Measurements from ENCODE around the gene NOCT. TPM values are rescaled to one million over a fixed set of nuclear protein-coding genes. Genes with fewer than 3 reads are reported as not detected.
"Not testable (repeated sequence)": the region's sequence is repeated elsewhere in the genome, so short reads cannot be mapped to it uniquely, and the experiment has no call there.

NOCT gene
- total RNA-seq, 2 experiments from 2014 or later: 9.3 to 10.4 TPM

GRCh38 chr4:139014371-139015268 is 961 bp upstream of the NOCT start:
- intact Hi-C loops (cut with micrococcal nuclease): loop anchor here (1.0 to 10.0 kb wide), 12 partner anchors 69 to 1510 kb away; partner anchors contain the start of genes ELF2, ELMOD2, MAML3 and NDUFC1
- Mint-ChIP-seq H3K4me1 (ENCODE audit: low read depth) (peaks cover 40% of the 10 kb centered on the region), H3K9me3 (no peaks in the 10 kb centered on the region), H3K27me3 (ENCODE audit: low read depth) (no peaks in the 10 kb centered on the region), H3K36me3 (ENCODE audit: low read depth) (peaks cover 3% of the 10 kb centered on the region), H3K4me3 (peak overlapping the region; percentile 91), H3K27ac (peak overlapping the region; percentile 96)
- DNase-seq: peak; percentile 49
- CTCF ChIA-PET: interaction anchor here (0.5 to 7.6 kb wide), 6 partner anchors 8 to 439 kb away, joined by 3 to 86 read pairs (median 3); no protein-coding TSS in a partner anchor

GRCh38 chr4:139015948-139016471 is 429 bp downstream of the NOCT start:
- peak overlapping the region; percentile 86 for H3K27ac Mint-ChIP-seq
- intact Hi-C loops (cut with micrococcal nuclease): loop anchor here (1.0 to 10.0 kb wide), 11 partner anchors 67 to 1509 kb away; partner anchors contain the start of genes ELF2, ELMOD2, MAML3 and NDUFC1
- H3K4me3 Mint-ChIP-seq: peak overlapping the region; percentile 91
- no peaks in the 10 kb centered on the region for H3K27me3 Mint-ChIP-seq (ENCODE audit: low read depth)
- peaks cover 10% of the 10 kb centered on the region for H3K36me3 Mint-ChIP-seq (ENCODE audit: low read depth)
- no peaks in the 10 kb centered on the region for H3K9me3 Mint-ChIP-seq
- peak; percentile 52 for DNase-seq
- H3K4me1 Mint-ChIP-seq (ENCODE audit: low read depth): peaks cover 50% of the 10 kb centered on the region
- CTCF ChIA-PET: interaction anchor here (0.6 to 7.6 kb wide), 4 partner anchors 14 to 411 kb away, joined by 3 to 86 read pairs (median 3); no protein-coding TSS in a partner anchor

- DNase-seq: no peak
- Mint-ChIP-seq H3K27me3 (ENCODE audit: low read depth) (no peaks in the 10 kb centered on the region), H3K36me3 (ENCODE audit: low read depth) (peaks cover 13% of the 10 kb centered on the region), H3K4me3 (no peak overlapping the region), H3K27ac (no peak overlapping the region), H3K9me3 (no peaks in the 10 kb centered on the region), H3K4me1 (ENCODE audit: low read depth) (peaks cover 50% of the 10 kb centered on the region)
- intact Hi-C loops (cut with micrococcal nuclease): loop anchor here (10.0 kb wide), 2 partner anchors 637 to 1507 kb away; partner anchors contain the start of gene ELMOD2
- CTCF ChIA-PET: interaction anchor here (1.3 to 7.6 kb wide), 2 partner anchors 12 to 69 kb away, joined by 4 to 86 read pairs; no protein-coding TSS in a partner anchor
These were observed 2.3 kb downstream of the NOCT start for GRCh38 chr4:139017861-139018260.

- CTCF ChIA-PET: interaction anchor here (0.5 to 7.6 kb wide), 2 partner anchors 12 to 398 kb away, joined by 3 to 86 read pairs; no protein-coding TSS in a partner anchor
- H3K36me3 Mint-ChIP-seq (ENCODE audit: low read depth): peaks cover 15% of the 10 kb centered on the region
- no peaks in the 10 kb centered on the region for H3K9me3 Mint-ChIP-seq
- H3K4me1 Mint-ChIP-seq (ENCODE audit: low read depth): peaks cover 51% of the 10 kb centered on the region
- intact Hi-C loops (cut with micrococcal nuclease): loop anchor here (10.0 kb wide), 2 partner anchors 636 to 1506 kb away; partner anchors contain the start of gene ELMOD2
- no peaks in the 10 kb centered on the region for H3K27me3 Mint-ChIP-seq (ENCODE audit: low read depth)
- H3K4me3 Mint-ChIP-seq: no peak overlapping the region
- H3K27ac Mint-ChIP-seq: no peak overlapping the region
- no peak for DNase-seq
These were observed 2.9 kb downstream of the NOCT start for GRCh38 chr4:139018501-139018900.

- Mint-ChIP-seq H3K27me3 (ENCODE audit: low read depth) (no peaks in the 10 kb centered on the region), H3K4me3 (no peak overlapping the region), H3K9me3 (no peaks in the 10 kb centered on the region), H3K36me3 (ENCODE audit: low read depth) (peaks cover 15% of the 10 kb centered on the region), H3K4me1 (ENCODE audit: low read depth) (peaks cover 44% of the 10 kb centered on the region), H3K27ac (no peak overlapping the region)
- CTCF ChIA-PET: interaction anchor here (7.6 kb wide), 1 partner anchor 11 kb away, joined by 86 read pairs; no protein-coding TSS in a partner anchor
- DNase-seq: no peak
- intact Hi-C loops (cut with micrococcal nuclease): loop anchor here (10.0 kb wide), 2 partner anchors 636 to 1506 kb away; partner anchors contain the start of gene ELMOD2
These were observed 3.6 kb downstream of the NOCT start for GRCh38 chr4:139018971-139019758.

- DNase-seq: no peak
- H3K27me3 Mint-ChIP-seq (ENCODE audit: low read depth): no peaks in the 10 kb centered on the region
- no peak overlapping the region for H3K27ac Mint-ChIP-seq
- H3K9me3 Mint-ChIP-seq: no peaks in the 10 kb centered on the region
- peaks cover 36% of the 10 kb centered on the region for H3K4me1 Mint-ChIP-seq (ENCODE audit: low read depth)
- intact Hi-C loops (cut with micrococcal nuclease): no loop called here
- no peak overlapping the region for H3K4me3 Mint-ChIP-seq
- H3K36me3 Mint-ChIP-seq (ENCODE audit: low read depth): peaks cover 15% of the 10 kb centered on the region
- CTCF ChIA-PET: interaction anchor here (7.6 kb wide), 1 partner anchor 10 kb away, joined by 86 read pairs; no protein-coding TSS in a partner anchor
These were observed 4.8 kb downstream of the NOCT start for GRCh38 chr4:139020384-139020783.

GRCh38 chr4:139021071-139021470 is 5.5 kb downstream of the NOCT start:
- CTCF ChIA-PET: interaction anchor here (0.6 to 7.6 kb wide), 3 partner anchors 9 to 345 kb away, joined by 3 to 86 read pairs (median 5); no protein-coding TSS in a partner anchor
- DNase-seq; H3K27ac Mint-ChIP-seq; H3K9me3 Mint-ChIP-seq; H3K27me3 Mint-ChIP-seq (ENCODE audit: low read depth); intact Hi-C loops (cut with micrococcal nuclease); H3K4me3 Mint-ChIP-seq: not testable (repeated sequence)
- peaks cover 15% of the 10 kb centered on the region for H3K36me3 Mint-ChIP-seq (ENCODE audit: low read depth)
- H3K4me1 Mint-ChIP-seq (ENCODE audit: low read depth): peaks cover 36% of the 10 kb centered on the region

- Mint-ChIP-seq H3K27me3 (ENCODE audit: low read depth) (no peaks in the 10 kb centered on the region), H3K4me1 (ENCODE audit: low read depth) (peaks cover 29% of the 10 kb centered on the region), H3K27ac (no peak overlapping the region), H3K36me3 (ENCODE audit: low read depth) (peaks cover 15% of the 10 kb centered on the region), H3K9me3 (no peaks in the 10 kb centered on the region), H3K4me3 (no peak overlapping the region)
- CTCF ChIA-PET: no interaction called here
- no peak for DNase-seq
- intact Hi-C loops (cut with micrococcal nuclease): no loop called here
These were observed 7.3 kb downstream of the NOCT start for GRCh38 chr4:139022835-139023234.

GRCh38 chr4:139024686-139025085 is 9.1 kb downstream of the NOCT start:
- Mint-ChIP-seq H3K27me3 (ENCODE audit: low read depth) (no peaks in the 10 kb centered on the region), H3K9me3 (no peaks in the 10 kb centered on the region), H3K27ac (no peak overlapping the region), H3K36me3 (ENCODE audit: low read depth) (peaks cover 11% of the 10 kb centered on the region), H3K4me1 (ENCODE audit: low read depth) (peaks cover 13% of the 10 kb centered on the region), H3K4me3 (no peak overlapping the region)
- intact Hi-C loops (cut with micrococcal nuclease): no loop called here
- DNase-seq: no peak
- CTCF ChIA-PET: interaction anchor here (0.5 kb wide), 1 partner anchor 196 kb away, joined by 4 read pairs; no protein-coding TSS in a partner anchor

GRCh38 chr4:139025841-139026240 is 10.3 kb downstream of the NOCT start:
- H3K27me3 Mint-ChIP-seq (ENCODE audit: low read depth): no peaks in the 10 kb centered on the region
- CTCF ChIA-PET: no interaction called here

GRCh38 chr4:139027776-139028175 is 12.2 kb downstream of the NOCT start:
- DNase-seq: no peak
- Mint-ChIP-seq H3K27ac (no peak overlapping the region), H3K9me3 (no peaks in the 10 kb centered on the region), H3K36me3 (ENCODE audit: low read depth) (peaks cover 4% of the 10 kb centered on the region), H3K4me1 (ENCODE audit: low read depth) (peaks cover 10% of the 10 kb centered on the region), H3K4me3 (no peak overlapping the region), H3K27me3 (ENCODE audit: low read depth) (no peaks in the 10 kb centered on the region)
- CTCF ChIA-PET: interaction anchor here (0.5 to 7.7 kb wide), 2 partner anchors 10 to 426 kb away, joined by 3 to 86 read pairs; partner anchors contain the start of gene NOCT
- intact Hi-C loops (cut with micrococcal nuclease): no loop called here

More at GRCh38 chr4:139025841-139026240, 10.3 kb downstream of the NOCT start:
- H3K27ac Mint-ChIP-seq: no peak overlapping the region
- intact Hi-C loops (cut with micrococcal nuclease): no loop called here
- no peaks in the 10 kb centered on the region for H3K9me3 Mint-ChIP-seq
- no peak for DNase-seq
- peaks cover 7% of the 10 kb centered on the region for H3K4me1 Mint-ChIP-seq (ENCODE audit: low read depth)
- H3K36me3 Mint-ChIP-seq (ENCODE audit: low read depth): peaks cover 5% of the 10 kb centered on the region
- no peak overlapping the region for H3K4me3 Mint-ChIP-seq
